ACC112 (cell line): ENCODE results near the gene WDR46.

Source experiments
- H2AFZ ChIP-seq: fragments of 200-600 bp; sonication (generic); one replicate; pipeline ENCODE4 v1.6.0; 2017; ENCODE audit warnings: antibody characterized with exemption, low read length; ENCODE audit not compliant: unreplicated experiment
- H3K27ac ChIP-seq: fragments of 200-600 bp; sonication (generic); 2 replicates; pipeline ENCODE4 v1.5.1; 2014; ENCODE audit warnings: low read depth, mild to moderate bottlenecking, antibody characterized with exemption, low read length, moderate library complexity
- H3K27me3 ChIP-seq: fragments of 200-600 bp; sonication (generic); 2 replicates; pipeline ENCODE4 v1.6.1; 2014; ENCODE audit warnings: mild to moderate bottlenecking, antibody characterized with exemption, low read length, moderate library complexity, mixed read lengths; ENCODE audit not compliant: insufficient read depth
- H3K36me3 ChIP-seq: fragments of 200-600 bp; sonication (generic); 2 replicates; pipeline ENCODE4 v1.6.1; 2016; ENCODE audit warnings: mild to moderate bottlenecking, antibody characterized with exemption, low read length, moderate library complexity, mixed read lengths; ENCODE audit not compliant: insufficient read depth
- H3K4me1 ChIP-seq: fragments of 200-600 bp; sonication (generic); one replicate; pipeline ENCODE4 v1.6.1; 2016; ENCODE audit warnings: low read length, mixed read lengths; ENCODE audit not compliant: insufficient read depth, unreplicated experiment, control insufficient read depth
- H3K4me3 ChIP-seq: fragments of 200-600 bp; sonication (generic); 2 replicates; pipeline ENCODE4 v1.5.1; 2014; ENCODE audit warnings: mild to moderate bottlenecking, low read depth, low read length
- H3K79me2 ChIP-seq: fragments of 200-600 bp; sonication (generic); one replicate; pipeline ENCODE4 v1.6.0; 2016; ENCODE audit warnings: low read length; ENCODE audit not compliant: control insufficient read depth, unreplicated experiment, insufficient read depth

Gene WDR46

GRCh38 chr6:33313105-33313708 lies 24.2 kb upstream of the WDR46 start:
- Histone ChIP-seq H3K27me3 (no peaks in the 10 kb centered on the region), H2AFZ (no peak overlapping the region), H3K27ac (peak overlapping the region; percentile 93), H3K4me3 (peak overlapping the region; percentile 97), H3K79me2 (peaks cover 50% of the 10 kb centered on the region), H3K36me3 (peaks cover 3% of the 10 kb centered on the region; the same call in 1 of the 2 replicates), H3K4me1 (peaks cover 16% of the 10 kb centered on the region)

DNA sequence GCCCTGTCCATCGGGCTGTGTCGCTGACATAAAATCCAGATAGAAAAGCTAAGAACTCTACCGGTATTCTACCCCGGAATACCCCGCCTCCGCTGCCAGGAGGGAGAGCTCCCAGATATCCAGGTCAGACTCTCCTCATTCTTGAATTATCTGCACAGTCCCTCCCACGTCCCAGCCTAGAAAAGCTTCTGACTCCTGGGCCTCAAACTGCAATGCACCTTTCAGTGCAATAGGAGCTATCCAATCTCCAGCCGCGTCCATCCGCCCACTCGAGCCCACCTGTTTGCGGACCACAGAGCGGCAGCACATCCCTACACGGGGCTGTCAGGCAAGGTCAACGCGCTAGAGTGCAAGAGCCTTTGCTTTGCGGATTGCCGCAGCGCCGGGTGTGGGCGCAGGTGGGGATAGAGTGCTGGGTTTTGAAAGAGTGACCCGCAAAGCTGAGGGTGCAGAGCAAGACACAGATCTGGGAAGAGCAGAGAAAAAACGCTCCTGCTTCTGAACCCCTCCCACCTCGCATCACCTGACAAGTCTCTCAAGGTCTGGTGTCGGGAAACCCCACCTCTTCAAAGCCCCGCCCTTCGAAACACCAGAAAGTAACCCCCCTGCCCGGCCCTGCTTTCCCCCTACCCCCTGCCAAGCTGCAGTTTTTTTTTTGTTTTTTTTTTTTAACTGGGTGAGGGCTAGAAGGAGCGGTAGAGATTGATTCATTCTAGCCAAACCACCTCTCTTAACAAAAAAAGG lies 23.5 kb upstream of the WDR46 start:
- Histone ChIP-seq H3K4me1 (peaks cover 15% of the 10 kb centered on the region), H2AFZ (no peak overlapping the region), H3K27ac (peak overlapping the region; percentile 93), H3K27me3 (no peaks in the 10 kb centered on the region), H3K36me3 (peaks cover 6% of the 10 kb centered on the region), H3K79me2 (peaks cover 53% of the 10 kb centered on the region), H3K4me3 (peak overlapping the region; percentile 97)

- no peaks in the 10 kb centered on the region for H3K27me3 ChIP-seq
- no peak overlapping the region for H3K4me3 ChIP-seq
- peaks cover 9% of the 10 kb centered on the region for H3K36me3 ChIP-seq
- H3K4me1 ChIP-seq, result no peaks in the 10 kb centered on the region
- H2AFZ ChIP-seq, result no peak overlapping the region
- peaks cover 25% of the 10 kb centered on the region for H3K79me2 ChIP-seq
- H3K27ac ChIP-seq, result no peak overlapping the region
Observed at GRCh38 chr6:33306356-33306755, 17.3 kb upstream of the WDR46 start.

DNA sequence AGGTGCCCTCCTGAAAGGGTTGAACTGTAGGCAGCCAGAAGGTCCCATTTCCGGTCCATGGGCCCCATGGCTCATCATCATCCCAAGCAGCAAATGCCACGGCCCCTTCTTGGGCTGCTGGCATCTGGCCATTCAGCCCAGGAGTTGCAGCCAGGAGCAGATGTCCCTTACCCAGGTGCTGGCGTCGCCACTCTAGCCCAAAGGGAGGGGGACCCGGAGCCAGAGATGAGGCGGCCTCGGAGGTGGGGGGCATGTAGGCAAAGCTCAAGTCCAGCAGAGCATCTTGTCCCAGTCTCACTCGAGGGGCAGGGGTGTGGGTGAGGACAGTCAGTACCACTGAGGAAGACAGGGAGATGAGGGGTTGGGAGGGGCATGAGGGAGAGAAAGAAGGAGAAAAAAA lies 16.0 kb upstream of the WDR46 start:
- Histone ChIP-seq H3K27me3 (no peaks in the 10 kb centered on the region), H3K4me1 (no peaks in the 10 kb centered on the region), H3K4me3 (no peak overlapping the region), H3K36me3 (peaks cover 9% of the 10 kb centered on the region), H2AFZ (no peak overlapping the region), H3K79me2 (peaks cover 24% of the 10 kb centered on the region), H3K27ac (no peak overlapping the region)

DNA sequence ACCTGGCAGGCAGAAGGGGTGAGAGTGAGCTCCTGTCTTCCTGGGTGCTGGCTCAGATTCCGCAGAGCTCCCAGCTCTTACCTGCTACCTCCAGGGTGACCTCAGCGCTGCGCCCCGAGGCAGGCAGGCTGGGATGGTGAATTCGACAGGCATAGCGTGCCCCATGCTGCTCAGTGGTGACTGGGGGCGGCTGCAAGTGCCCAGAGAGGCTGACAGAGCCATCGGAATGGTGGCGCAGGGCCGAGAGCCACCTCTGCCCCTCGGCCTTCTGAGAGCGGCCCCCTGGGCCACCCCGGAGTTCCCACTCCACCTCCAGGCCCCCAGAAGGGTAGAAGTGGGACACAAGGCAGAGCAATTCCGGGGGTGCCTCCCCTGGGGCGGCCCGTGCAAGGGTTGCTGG lies 15.2 kb upstream of the WDR46 start:
- Histone ChIP-seq H3K36me3 (peaks cover 9% of the 10 kb centered on the region), H3K4me1 (no peaks in the 10 kb centered on the region)

GRCh38 chr6:33301877-33302276 lies 12.8 kb upstream of the WDR46 start:
- Histone ChIP-seq H2AFZ (no peak overlapping the region), H3K79me2 (peaks cover 15% of the 10 kb centered on the region), H3K4me3 (no peak overlapping the region), H3K27ac (no peak overlapping the region), H3K4me1 (peaks cover 4% of the 10 kb centered on the region), H3K27me3 (no peaks in the 10 kb centered on the region), H3K36me3 (peaks cover 3% of the 10 kb centered on the region; the same call in 1 of the 2 replicates)

More for the DNA sequence above, 15.2 kb upstream of the WDR46 start:
- Histone ChIP-seq H3K27me3 (no peaks in the 10 kb centered on the region), H3K27ac (no peak overlapping the region), H2AFZ (no peak overlapping the region), H3K79me2 (peaks cover 22% of the 10 kb centered on the region), H3K4me3 (no peak overlapping the region)

DNA sequence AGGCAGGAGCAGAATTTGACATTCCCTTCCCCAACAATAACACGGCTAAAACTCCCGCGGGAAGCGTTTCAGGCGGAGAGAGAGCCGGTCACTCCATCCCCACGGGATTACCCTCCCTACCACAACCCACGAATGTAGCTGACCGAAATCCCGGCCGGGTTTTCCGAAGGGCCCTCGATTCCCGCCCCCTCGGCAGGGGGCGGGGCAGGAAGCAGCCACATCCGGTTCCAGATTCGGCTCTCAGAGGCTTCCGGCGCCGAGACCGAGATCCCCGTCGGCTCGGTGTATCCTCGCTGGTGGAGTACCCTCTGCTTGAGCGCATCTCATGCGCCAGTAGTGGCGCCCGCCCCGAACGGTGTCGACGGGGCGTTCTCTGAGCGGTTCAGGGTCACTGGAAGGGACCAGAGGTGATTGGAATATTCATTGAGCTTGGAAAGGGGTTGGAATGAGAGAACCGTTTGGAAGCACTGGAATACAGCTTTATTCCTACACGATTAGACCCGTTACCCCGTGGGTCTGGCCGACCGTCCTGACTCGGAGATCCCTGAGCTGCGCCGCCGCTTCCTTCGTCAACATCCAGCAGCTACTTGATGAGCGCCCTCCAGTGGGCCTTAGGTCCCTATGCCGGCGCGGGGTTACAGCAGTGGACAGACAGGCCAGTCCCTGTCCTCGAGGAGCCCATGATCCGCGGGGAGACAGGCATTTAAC lies 10.4 kb upstream of the WDR46 start:
- peak overlapping the region; percentile 95 for H3K27ac ChIP-seq
- H2AFZ ChIP-seq, result peak overlapping the region; percentile 30
- H3K4me3 ChIP-seq, result peak overlapping the region; percentile 86
- H3K36me3 ChIP-seq, result no peaks in the 10 kb centered on the region; the same call in 1 of the 2 replicates
- peaks cover 10% of the 10 kb centered on the region for H3K79me2 ChIP-seq
- peaks cover 6% of the 10 kb centered on the region for H3K4me1 ChIP-seq
- no peaks in the 10 kb centered on the region for H3K27me3 ChIP-seq

GRCh38 chr6:33298773-33299236 lies 9.8 kb upstream of the WDR46 start, which contains the start of gene RGL2:
Gene RGL2, minus strand, starts transcription at chr6:33298942. Its CDS starts 332 bp downstream, at chr6:33298610.
- peaks cover 10% of the 10 kb centered on the region for H3K79me2 ChIP-seq
- H3K4me1 ChIP-seq, result peaks cover 6% of the 10 kb centered on the region
- peak within 1 kb of the TSS; percentile 30 for H2AFZ ChIP-seq

DNA sequence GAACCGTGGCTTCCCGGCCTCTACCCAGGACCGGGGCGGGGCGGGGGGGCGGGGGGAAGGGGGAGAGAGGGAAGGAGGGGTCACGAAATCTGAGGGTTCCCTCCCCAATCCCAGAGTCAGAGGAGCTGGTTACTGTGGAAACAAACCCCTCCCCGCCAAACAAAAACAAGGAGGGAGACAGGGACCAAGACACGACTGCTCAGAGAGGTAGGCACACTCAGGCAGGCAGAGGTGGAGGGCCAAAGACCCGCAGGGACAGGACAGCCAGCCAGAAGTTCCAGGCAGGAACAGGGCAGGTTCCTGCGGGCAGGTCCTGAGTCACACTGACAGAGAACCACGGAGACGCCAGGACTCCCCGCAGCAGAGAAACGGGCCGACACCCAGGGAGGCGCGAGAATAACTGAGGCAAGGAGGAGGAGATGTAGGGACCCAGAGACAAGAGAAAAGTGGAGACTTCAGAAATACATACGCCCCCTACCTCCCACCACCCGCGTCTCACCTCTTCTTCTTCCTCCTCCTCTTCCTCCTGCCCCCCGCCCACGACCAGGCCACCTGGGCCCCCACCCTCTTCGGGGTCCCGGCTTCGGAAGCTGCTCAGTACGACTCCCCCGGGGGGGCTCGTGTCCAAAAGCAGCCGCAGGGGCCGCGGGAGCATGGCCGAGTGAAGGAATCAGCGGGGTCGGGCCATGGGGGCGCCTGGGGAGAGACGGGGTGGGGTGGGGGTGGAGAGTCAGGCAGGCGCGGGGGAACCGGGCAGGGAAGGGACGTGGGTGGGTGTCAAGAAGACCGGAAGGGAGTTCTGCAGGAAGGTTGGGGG lies 9.1 kb upstream of the WDR46 start:
- no peak overlapping the region for H2AFZ ChIP-seq
- H3K36me3 ChIP-seq, result no peaks in the 10 kb centered on the region
- H3K27ac ChIP-seq, result peak overlapping the region; percentile 95
- peaks cover 10% of the 10 kb centered on the region for H3K79me2 ChIP-seq
- H3K4me3 ChIP-seq, result peak overlapping the region; percentile 86
- no peaks in the 10 kb centered on the region for H3K27me3 ChIP-seq
- peaks cover 6% of the 10 kb centered on the region for H3K4me1 ChIP-seq

More at GRCh38 chr6:33298773-33299236, 9.8 kb upstream of the WDR46 start, which contains the start of gene RGL2:
- no peaks in the 10 kb centered on the region for H3K27me3 ChIP-seq
- H3K4me3 ChIP-seq, result peak within 1 kb of the TSS; percentile 86
- peak within 1 kb of the TSS; percentile 95 for H3K27ac ChIP-seq
- no peaks in the 10 kb centered on the region; the same call in 1 of the 2 replicates for H3K36me3 ChIP-seq
